Effector memory CD4-positive, alpha-beta T cell (primary cell): ENCODE measurements around the gene EPB41.

Experiments
- DNase-seq, 3 donors: peaks; one replicate each; pipeline ENCODE4 v3.0.0-alpha.2; 2020
- H3K27ac ChIP-seq: 2 replicates; pipeline ENCODE4 v1.7.0; 2013; ENCODE audit warnings: mild to moderate bottlenecking, low read length, moderate library complexity; ENCODE audit not compliant: insufficient read depth, poor library complexity, severe bottlenecking
- H3K27me3 ChIP-seq: replicated peaks from 2 replicates; pipeline ENCODE4 v1.7.0; 2013; ENCODE audit warnings: mild to moderate bottlenecking, low read length; ENCODE audit not compliant: insufficient read depth, control insufficient read depth, poor library complexity, severe bottlenecking
- H3K36me3 ChIP-seq: 2 replicates; pipeline ENCODE4 v1.7.0; 2013; ENCODE audit warnings: mild to moderate bottlenecking, low read length, moderate library complexity; ENCODE audit not compliant: control insufficient read depth, insufficient read depth
- H3K4me1 ChIP-seq: 2 replicates; pipeline ENCODE4 v1.7.0; 2013; ENCODE audit warnings: low read length, mild to moderate bottlenecking; ENCODE audit not compliant: control insufficient read depth, insufficient read depth, poor library complexity, severe bottlenecking
- H3K4me3 ChIP-seq: 2 replicates; pipeline ENCODE4 v1.7.0; 2013; ENCODE audit warnings: low read length, low read depth, mild to moderate bottlenecking; ENCODE audit not compliant: insufficient read depth, poor library complexity, severe bottlenecking
- H3K9me3 ChIP-seq: 2 replicates; pipeline ENCODE4 v1.7.0; 2013; ENCODE audit warnings: mild to moderate bottlenecking, low read length, moderate library complexity; ENCODE audit not compliant: control insufficient read depth

The EPB41 gene

GRCh38 chr1:28971980-28972771, 57.8 kb downstream of the EPB41 start:
- DNase-seq, result no peak
- Histone ChIP-seq H3K36me3 (peaks cover 5% of the 10 kb centered on the region), H3K9me3 (no peaks in the 10 kb centered on the region), H3K4me1 (peaks cover 9% of the 10 kb centered on the region), H3K4me3 (no peak overlapping the region), H3K27me3 (no peaks in the 10 kb centered on the region), H3K27ac (no peak overlapping the region)

GRCh38 chr1:28973596-28974421, 59.4 kb downstream of the EPB41 start:
- H3K4me1 ChIP-seq, result peaks cover 9% of the 10 kb centered on the region
- no peak overlapping the region for H3K27ac ChIP-seq
- no peak for DNase-seq
- H3K4me3 ChIP-seq, result no peak overlapping the region
- H3K36me3 ChIP-seq, result peaks cover 5% of the 10 kb centered on the region
- H3K27me3 ChIP-seq, result no peaks in the 10 kb centered on the region
- no peaks in the 10 kb centered on the region for H3K9me3 ChIP-seq

DNA sequence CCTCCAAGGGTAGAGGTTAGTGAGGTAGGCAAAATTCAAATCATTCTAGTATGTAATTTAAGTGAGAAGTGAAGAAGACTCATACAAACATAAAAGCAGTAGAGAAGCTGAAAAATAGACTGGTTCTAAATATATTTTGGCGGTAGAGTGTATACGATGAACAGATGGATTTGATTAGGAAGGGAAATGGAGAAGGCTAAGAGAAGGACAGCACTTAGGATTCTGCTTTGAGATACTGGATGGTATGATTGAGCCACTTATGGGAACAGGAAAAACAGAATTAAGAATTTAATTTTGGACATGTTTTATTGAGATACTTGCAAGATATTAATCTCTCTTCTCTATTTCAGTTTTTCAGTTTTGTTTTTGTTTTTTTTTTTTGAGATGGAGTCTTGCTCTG, 60.1 kb downstream of the EPB41 start:
- no peak overlapping the region for H3K27ac ChIP-seq

GRCh38 chr1:28976248-28976647, 61.9 kb downstream of the EPB41 start:
- peaks cover 9% of the 10 kb centered on the region for H3K4me1 ChIP-seq

More for the DNA sequence above, 60.1 kb downstream of the EPB41 start:
- Histone ChIP-seq H3K27me3 (no peaks in the 10 kb centered on the region), H3K9me3 (no peaks in the 10 kb centered on the region), H3K4me3 (no peak overlapping the region), H3K4me1 (peaks cover 9% of the 10 kb centered on the region), H3K36me3 (peaks cover 5% of the 10 kb centered on the region)
- no peak for DNase-seq

GRCh38 chr1:28981210-28981609, 66.8 kb downstream of the EPB41 start:
- DNase-seq, result no peak
- no peaks in the 10 kb centered on the region for H3K27me3 ChIP-seq
- no peak overlapping the region for H3K27ac ChIP-seq
- no peaks in the 10 kb centered on the region for H3K36me3 ChIP-seq
- no peaks in the 10 kb centered on the region for H3K9me3 ChIP-seq
- H3K4me3 ChIP-seq, result no peak overlapping the region
- peaks cover 6% of the 10 kb centered on the region for H3K4me1 ChIP-seq

More at GRCh38 chr1:28976248-28976647, 61.9 kb downstream of the EPB41 start:
- DNase-seq, result no peak
- Histone ChIP-seq H3K36me3 (peaks cover 5% of the 10 kb centered on the region), H3K4me3 (no peak overlapping the region), H3K27me3 (no peaks in the 10 kb centered on the region), H3K27ac (no peak overlapping the region), H3K9me3 (no peaks in the 10 kb centered on the region)

- H3K9me3 ChIP-seq, result no peaks in the 10 kb centered on the region
Measured at GRCh38 chr1:28982198-28982597, 67.8 kb downstream of the EPB41 start.

DNA sequence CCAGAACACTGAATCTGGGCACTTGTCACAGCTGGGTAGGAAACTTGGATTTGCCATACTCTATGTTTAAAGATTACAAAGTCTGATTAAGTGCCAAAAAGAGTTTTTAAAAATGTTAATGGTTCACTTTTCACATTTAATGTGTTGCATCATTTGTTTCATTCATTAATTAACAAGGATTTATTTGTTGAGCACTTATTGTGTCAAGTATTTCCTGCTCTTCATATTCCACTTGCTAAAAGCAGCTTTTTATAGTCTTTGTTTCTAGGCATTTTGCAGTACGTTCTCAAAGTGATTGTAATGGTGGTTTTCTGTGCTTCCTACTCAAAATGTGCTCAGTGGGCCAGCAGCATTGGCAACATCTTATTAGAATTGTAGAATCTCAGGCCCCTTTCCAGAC, 68.7 kb downstream of the EPB41 start:
- Histone ChIP-seq H3K9me3 (no peaks in the 10 kb centered on the region), H3K36me3 (peaks cover 7% of the 10 kb centered on the region), H3K4me1 (peaks cover 7% of the 10 kb centered on the region), H3K4me3 (no peak overlapping the region), H3K27me3 (no peaks in the 10 kb centered on the region), H3K27ac (no peak overlapping the region)
- DNase-seq, result no peak

More at GRCh38 chr1:28982198-28982597, 67.8 kb downstream of the EPB41 start:
- no peaks in the 10 kb centered on the region for H3K27me3 ChIP-seq
- H3K27ac ChIP-seq, result no peak overlapping the region
- no peak for DNase-seq
- H3K4me3 ChIP-seq, result no peak overlapping the region
- no peaks in the 10 kb centered on the region for H3K36me3 ChIP-seq
- peaks cover 7% of the 10 kb centered on the region for H3K4me1 ChIP-seq

- no peaks in the 10 kb centered on the region for H3K9me3 ChIP-seq
- H3K27ac ChIP-seq, result no peak overlapping the region
- peaks cover 13% of the 10 kb centered on the region for H3K36me3 ChIP-seq
- H3K4me3 ChIP-seq, result no peak overlapping the region
- H3K27me3 ChIP-seq, result no peaks in the 10 kb centered on the region
- no peak for DNase-seq
- peaks cover 7% of the 10 kb centered on the region for H3K4me1 ChIP-seq
Measured at GRCh38 chr1:28983509-28984310, 69.3 kb downstream of the EPB41 start.

DNA sequence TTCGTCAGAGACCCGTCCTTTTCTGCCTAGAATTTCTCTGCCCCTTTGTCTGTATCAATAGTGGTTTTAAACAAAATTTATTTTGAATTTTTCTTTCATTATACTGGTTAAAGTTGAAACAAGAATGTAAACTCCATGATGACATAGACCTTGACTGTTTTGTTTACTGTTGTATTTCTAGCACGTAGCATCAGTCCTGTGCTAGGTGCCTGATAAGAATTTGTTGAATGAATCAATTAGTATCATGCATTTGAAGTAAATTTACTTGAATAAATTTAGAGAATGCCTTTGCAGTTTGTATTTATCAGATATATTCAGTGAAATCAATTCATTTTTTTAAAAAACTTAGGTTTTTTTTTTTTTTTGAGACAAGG, 69.9 kb downstream of the EPB41 start:
- no peak overlapping the region for H3K4me3 ChIP-seq
- peaks cover 7% of the 10 kb centered on the region for H3K4me1 ChIP-seq
- H3K9me3 ChIP-seq, result no peaks in the 10 kb centered on the region
- H3K27me3 ChIP-seq, result no peaks in the 10 kb centered on the region
- DNase-seq, result no peak
- H3K27ac ChIP-seq, result no peak overlapping the region
- peaks cover 14% of the 10 kb centered on the region for H3K36me3 ChIP-seq
